ENCODE measurements around the gene TNFRSF14. TPM values are rescaled to one million over a fixed set of nuclear protein-coding genes. Genes with fewer than 3 reads are reported as not detected.

Gene TNFRSF14
- total RNA-seq, result 109 and 155 TPM in 2 replicates

- DNase-seq, result peak; percentile 62
These were observed at the start of gene TNFRSF14 for GRCh38 chr1:2556277-2556677. TSS of gene TNFRSF14 (plus strand) at chr1:2556371. CDS start at chr1:2556665, 294 bp downstream.

GRCh38 chr1:2506901-2507565, 49.1 kb upstream of the TNFRSF14 start:
- no peak for DNase-seq

GRCh38 chr1:2507744-2508155, 48.4 kb upstream of the TNFRSF14 start:
- DNase-seq, result no peak

- DNase-seq, result no peak
These were observed 48.0 kb upstream of the TNFRSF14 start for GRCh38 chr1:2508180-2508579.

- no peak for DNase-seq
These were observed 47.4 kb upstream of the TNFRSF14 start for GRCh38 chr1:2508751-2509150.

- DNase-seq, result no peak
These were observed 46.6 kb upstream of the TNFRSF14 start for GRCh38 chr1:2509589-2509988.

GRCh38 chr1:2510366-2511155, 45.6 kb upstream of the TNFRSF14 start:
- DNase-seq, result no peak

GRCh38 chr1:2512862-2513421, 43.2 kb upstream of the TNFRSF14 start:
- DNase-seq, result no peak

GRCh38 chr1:2513939-2514652, 42.1 kb upstream of the TNFRSF14 start:
- no peak for DNase-seq

GRCh38 chr1:2514863-2515762, 41.1 kb upstream of the TNFRSF14 start:
- no peak for DNase-seq

- DNase-seq, result no peak
These were observed 40.4 kb upstream of the TNFRSF14 start for GRCh38 chr1:2515763-2516080.

- no peak for DNase-seq
These were observed 40.0 kb upstream of the TNFRSF14 start for GRCh38 chr1:2516124-2516523.

- DNase-seq, result no peak
These were observed 39.2 kb upstream of the TNFRSF14 start for GRCh38 chr1:2516946-2517345.

- DNase-seq, result no peak
These were observed 38.2 kb upstream of the TNFRSF14 start for GRCh38 chr1:2517966-2518365.

GRCh38 chr1:2518528-2518927, 37.6 kb upstream of the TNFRSF14 start:
- no peak for DNase-seq

- DNase-seq, result no peak
These were observed 37.0 kb upstream of the TNFRSF14 start for GRCh38 chr1:2519029-2519685.

GRCh38 chr1:2519729-2520128, 36.4 kb upstream of the TNFRSF14 start:
- no peak for DNase-seq

GRCh38 chr1:2520206-2520605, 36.0 kb upstream of the TNFRSF14 start:
- DNase-seq, result no peak

- no peak for DNase-seq
These were observed 35.4 kb upstream of the TNFRSF14 start for GRCh38 chr1:2520806-2521205.

- no peak for DNase-seq
These were observed 33.9 kb upstream of the TNFRSF14 start for GRCh38 chr1:2522230-2522629.

GRCh38 chr1:2523191-2523890, 32.8 kb upstream of the TNFRSF14 start:
- peak; percentile 33 for DNase-seq

Measured in dermis blood vessel endothelial cell (primary cell).